EH (cell line): ENCODE data around the gene HTRA2.

Experiments
- DNase-seq: peaks from one replicate; pipeline ENCODE4 v3.0.0-alpha.2; 2015; ENCODE audit warnings: low read depth

HTRA2 gene

DNA sequence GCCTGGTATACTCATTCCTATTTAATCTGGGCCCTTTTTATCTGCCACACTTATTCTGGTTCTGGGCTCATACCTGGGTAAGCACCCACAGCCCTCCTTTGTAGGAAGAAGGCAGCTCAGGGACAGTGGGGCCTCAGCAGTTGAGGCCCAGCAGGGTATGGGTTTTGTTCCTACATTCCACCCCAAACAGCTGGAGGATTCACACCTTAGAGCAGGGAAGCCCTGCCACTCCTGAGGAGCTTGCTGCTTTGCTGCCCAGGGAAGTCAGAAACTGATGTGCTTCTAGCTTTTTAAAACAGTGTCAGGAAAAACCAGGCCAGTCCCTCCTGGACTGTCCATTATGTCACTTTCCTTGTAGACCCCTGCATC lies 29.2 kb upstream of the HTRA2 start:
- no peak for DNase-seq

DNA sequence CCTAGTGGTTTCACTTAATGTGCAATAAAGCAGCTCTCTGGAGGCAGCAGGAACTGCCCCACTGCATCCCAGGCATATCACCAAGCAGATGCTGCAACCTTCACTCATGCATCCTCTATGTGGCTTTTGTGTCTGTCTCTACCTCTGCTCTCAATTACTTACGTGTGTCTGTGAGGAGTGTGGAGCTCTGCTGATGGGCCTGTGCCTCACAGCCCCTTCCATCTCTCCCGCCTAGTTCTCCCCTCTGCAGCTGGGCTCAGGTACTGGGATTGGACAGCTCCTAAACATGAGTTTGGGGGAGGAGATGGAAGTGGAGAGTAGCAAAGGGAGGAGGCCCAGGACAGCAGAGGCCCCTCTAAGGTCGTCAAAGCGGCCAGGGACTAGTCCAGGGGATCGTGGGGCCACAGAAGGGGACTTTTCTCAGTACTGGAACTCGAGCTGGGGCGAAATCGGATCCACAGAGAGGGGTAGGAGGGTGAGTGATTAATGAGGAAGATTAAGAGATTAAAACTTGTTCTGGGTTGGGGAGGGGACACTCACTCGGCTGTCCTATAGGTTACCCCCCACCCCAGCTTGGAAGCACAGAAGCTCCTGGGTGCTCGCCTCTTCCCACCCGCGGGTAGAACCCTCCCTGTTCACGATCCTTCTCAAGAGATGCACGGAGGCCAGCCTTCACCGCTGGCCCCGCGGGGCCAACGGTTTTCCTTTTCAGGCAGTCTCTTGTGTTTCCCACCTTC lies 28.2 kb upstream of the HTRA2 start:
- no peak for DNase-seq

DNA sequence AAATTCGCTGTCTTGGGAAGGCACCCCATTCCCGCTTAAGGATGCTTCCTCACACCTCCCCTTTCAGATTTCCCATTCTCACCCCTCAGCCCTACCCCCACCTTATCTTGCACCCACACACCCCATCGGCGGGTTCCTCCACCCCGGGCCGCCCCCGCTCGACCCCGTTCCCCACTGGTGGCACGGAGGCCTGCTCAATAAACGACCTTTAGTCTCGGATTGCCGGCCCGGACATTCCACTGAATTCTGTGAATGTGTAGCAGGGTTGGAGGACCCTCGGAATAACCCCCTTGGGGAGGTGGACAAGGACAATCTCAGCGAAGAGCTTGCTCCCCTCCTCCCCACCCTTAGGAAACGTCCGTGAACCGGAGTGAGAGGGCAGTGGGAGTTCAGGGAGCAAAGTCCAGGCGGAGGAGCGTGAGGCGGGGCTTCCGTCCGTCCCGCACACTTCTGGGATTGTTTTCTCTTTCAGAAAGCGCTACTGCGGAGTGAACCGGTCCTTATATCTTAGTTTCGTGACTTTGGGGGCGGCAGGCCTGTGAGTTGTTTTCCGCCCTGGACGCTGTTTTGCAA lies 27.5 kb upstream of the HTRA2 start:
- no peak for DNase-seq

GRCh38 chr2:74502720-74503505 lies 26.8 kb upstream of the HTRA2 start:
- peak; percentile 83 for DNase-seq

DNA sequence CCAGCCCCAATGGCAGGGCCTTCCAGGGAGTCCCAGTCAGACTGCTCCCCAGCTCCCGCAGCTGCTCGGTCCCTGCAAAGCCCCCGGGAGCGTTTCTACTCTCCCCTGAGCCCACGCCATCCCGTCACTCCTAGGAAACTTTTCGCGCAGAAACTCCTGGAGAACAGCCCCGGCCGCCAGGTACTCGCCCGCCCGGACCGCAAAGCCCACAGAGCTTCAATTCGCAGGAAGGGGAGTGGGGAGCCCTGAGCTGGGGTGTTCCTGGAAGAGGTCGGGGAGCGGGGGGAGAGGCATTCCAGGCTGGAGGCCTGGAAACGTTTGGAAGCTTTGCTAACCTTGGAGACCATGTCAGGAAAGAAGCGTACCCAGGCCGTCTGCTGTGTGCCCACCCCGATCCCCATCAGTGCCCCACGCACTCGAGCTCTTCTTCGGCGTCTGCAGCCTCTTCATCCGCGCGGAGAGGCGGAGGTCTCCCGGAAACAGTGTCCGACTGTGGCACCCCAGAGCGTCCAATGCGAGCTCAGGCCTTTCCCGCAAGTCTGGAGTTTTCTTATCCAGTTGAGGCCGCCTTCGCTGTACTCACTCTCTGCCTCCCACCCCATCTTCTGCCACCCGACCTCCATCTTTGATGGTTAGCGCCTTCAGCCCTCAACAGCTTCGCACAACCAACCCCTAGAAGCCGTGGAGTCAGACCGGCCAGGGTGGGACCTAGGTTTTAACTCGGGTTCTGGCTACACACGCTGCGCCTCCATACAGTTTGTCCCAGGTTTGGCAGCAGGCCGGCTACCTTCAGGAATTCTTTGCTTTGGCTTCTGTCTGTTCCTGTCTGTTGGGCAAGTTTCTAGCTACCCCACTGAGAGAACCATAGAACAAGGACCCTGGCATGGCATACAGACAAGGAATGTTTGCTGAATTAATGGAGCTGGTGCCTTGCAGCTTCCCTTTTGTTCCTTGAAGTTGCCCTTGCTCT lies 25.9 kb upstream of the HTRA2 start:
- no peak for DNase-seq

GRCh38 chr2:74504591-74504990 lies 25.1 kb upstream of the HTRA2 start:
- no peak for DNase-seq

DNA sequence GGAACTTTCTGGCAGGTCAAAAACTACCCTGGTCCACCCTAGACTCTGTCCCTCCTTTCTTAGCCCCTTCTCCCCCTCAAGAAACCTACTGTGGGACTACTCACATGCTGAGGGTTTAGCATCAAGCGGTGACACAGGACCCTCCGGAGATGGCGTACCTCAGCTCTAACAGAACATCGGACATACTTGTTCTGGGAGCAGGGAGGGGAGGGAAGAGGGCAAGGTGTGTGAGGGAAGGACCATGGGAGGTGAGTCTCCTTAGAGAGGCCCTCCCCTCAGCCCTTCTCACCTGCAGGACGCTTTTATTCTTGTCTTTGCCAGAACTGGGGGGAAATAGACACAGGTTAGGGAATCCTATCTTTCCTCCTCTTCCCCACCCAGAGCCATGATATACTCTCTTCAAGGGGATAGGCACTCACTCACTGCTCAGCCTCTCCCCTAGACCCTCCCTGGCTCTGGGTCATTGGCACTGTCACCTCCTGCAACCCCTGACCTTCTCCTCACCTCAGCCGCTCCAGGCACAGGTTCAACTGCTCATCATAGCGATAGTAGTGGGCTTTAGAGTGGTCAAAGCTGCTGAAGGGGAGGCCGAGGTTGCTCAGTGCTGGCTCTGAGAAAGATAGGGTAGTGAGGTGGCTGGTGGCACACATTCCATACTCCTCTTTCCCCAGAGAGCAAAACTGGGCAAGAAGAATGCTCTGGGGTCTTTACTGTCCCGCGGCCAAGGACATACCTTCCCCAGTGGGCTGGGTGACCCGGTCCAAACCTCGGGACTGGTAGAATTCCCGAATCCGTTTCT lies 24.1 kb upstream of the HTRA2 start:
- no peak for DNase-seq

DNA sequence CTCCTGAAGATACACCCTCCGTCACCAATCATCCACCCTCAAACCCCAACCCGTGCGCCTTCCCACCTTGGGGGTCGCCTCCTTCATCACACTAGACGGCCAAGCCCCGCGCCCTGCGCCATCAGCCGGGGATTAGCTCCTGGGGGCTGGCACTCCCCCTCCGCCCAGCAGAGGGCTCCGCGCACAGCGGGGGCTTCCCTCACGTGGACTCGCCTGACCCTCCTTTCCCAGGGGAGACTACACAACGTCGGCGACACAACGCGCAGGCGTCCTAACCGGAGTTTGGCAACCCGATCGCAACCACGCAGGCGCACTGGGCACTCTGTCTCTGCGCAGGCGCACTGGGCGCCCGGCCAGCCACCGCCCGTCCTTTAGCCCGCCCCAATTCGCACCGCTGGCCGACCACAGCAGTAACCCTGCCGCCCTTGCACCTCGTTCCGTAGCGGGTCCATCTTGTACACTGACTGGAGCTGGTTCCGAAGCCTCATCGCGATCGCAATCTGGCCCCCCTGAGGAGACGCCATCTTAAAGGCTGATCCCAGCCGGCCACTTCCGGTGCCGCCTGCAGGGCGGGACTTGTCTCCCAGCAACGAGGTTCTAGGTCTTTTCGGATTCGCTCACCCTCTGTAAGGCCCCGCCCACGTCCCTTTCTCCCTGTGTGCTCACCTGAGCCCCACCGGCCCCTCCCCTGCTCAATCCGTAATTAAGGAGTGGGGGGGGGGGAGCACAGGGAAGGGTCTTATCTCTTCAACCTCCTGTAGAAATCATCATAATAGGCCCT lies 22.4 kb upstream of the HTRA2 start, which contains the start of gene PCGF1:
TSS of gene PCGF1 (minus strand) at position 551 of the 781 bp plus-strand sequence. CDS start at position 524, 27 bp downstream.
- peak; percentile 98 for DNase-seq

GRCh38 chr2:74507926-74508520 lies 21.7 kb upstream of the HTRA2 start:
- DNase-seq: peak; percentile 85

DNA sequence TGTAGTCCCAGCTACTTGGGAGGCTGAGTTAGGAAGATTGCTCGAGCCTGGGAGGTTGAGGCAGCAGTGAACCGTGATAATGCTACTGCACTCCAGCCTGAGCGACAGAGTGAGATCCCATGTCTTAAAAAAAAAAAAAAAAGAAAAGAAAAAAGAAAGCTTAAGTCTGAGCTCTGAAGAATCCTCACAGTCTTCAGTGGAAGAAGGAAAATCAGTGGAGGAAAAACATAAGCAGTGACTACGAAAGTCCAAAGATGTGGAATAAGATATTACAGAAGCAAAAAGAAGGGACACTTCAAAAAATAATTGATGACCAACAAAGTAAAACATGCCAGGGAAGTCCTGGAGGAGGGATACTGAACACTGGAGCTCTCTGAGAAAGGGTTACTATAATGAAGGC lies 19.5 kb upstream of the HTRA2 start:
- no peak for DNase-seq

- DNase-seq: peak; percentile 38
Measured at GRCh38 chr2:74511104-74511989, 18.4 kb upstream of the HTRA2 start.

- DNase-seq: no peak
Measured at GRCh38 chr2:74512744-74513604, 16.8 kb upstream of the HTRA2 start.

- no peak for DNase-seq
Measured at GRCh38 chr2:74513605-74514367, 15.9 kb upstream of the HTRA2 start.

DNA sequence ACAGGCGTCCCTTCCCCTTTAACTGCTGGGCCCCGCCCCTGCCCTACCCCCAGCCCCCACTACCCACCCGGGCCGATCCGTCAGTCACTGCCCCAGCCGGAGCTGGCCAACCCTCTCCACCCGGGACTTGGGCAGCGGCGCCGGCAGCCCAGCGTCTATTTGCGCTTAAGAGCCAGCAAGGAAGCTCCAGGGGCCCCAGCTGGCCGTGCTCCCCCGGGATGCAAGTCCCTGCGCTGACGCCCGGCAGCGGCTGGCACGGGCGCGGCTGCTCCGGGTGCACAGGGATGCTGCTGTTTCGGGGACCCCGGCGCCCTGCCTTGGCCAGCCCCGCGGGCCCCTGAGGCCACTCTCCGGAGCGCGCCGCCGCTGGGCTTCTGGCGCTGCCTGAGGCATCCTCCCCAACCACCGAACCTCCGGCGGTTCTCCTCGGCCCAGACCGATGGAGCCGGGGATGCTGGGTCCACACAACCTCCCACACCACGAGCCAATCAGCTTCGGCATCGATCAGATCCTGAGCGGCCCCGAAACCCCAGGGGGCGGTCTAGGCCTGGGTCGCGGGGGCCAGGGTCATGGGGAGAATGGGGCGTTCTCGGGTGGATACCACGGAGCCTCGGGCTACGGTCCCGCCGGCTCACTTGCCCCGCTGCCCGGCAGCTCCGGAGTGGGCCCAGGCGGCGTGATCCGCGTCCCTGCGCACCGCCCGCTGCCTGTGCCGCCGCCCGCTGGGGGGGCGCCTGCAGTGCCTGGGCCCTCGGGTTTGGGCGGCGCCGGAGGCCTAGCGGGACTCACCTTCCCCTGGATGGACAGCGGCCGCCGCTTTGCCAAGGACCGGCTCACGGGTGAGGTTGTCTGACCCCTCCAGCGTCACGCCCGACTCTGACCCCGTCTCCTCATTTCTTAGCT lies 15.1 kb upstream of the HTRA2 start, which contains the start of gene TLX2:
TSS of gene TLX2 (plus strand) at position 83 of the 903 bp plus-strand sequence. CDS start at position 440, 357 bp downstream.
- peak; percentile 32 for DNase-seq

- no peak for DNase-seq
Measured at GRCh38 chr2:74515271-74515980, 14.3 kb upstream of the HTRA2 start.
